GM12864 (cell line): ENCODE results near the gene SPZ1.

Experiments used
- DNase-seq: peaks from one replicate; pipeline ENCODE4 v3.0.0-alpha.2; 2011; ENCODE audit warnings: low read depth
- H3K4me3 ChIP-seq: 2 replicates; pipeline ENCODE4 v1.5.1; 2011; ENCODE audit warnings: mild to moderate bottlenecking, low read depth, low read length, control low read depth
- TF ChIP-seq, protein P1 (sequence below): IDR thresholded peaks from 2 replicates; pipeline ENCODE4 v1.5.1; 2011; ENCODE audit warnings: low read depth, mild to moderate bottlenecking, moderate library complexity, low read length, control low read depth, inconsistent platforms; ENCODE audit errors: missing control alignments

SPZ1 gene

DNA sequence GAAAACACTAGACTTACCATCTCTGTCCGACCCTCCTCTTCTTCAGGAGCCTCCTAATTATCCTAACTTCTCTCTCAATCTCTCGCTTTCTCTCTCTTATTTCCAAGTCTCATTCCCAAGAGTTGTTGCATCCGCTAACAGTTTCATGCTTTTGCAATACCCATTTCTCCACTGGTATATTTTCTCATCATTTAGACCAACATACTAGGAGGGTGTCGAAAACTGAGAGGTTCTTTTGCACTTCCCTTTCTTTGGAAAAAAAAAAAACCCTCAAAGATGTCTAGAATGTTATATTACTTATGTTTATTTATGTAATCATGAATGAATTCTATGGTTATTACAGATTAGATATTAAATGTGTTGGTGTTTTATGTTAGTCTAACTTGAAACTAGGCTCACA is 35.9 kb downstream of the SPZ1 start:
- DNase-seq = no peak
- TF ChIP-seq, protein P1, sequence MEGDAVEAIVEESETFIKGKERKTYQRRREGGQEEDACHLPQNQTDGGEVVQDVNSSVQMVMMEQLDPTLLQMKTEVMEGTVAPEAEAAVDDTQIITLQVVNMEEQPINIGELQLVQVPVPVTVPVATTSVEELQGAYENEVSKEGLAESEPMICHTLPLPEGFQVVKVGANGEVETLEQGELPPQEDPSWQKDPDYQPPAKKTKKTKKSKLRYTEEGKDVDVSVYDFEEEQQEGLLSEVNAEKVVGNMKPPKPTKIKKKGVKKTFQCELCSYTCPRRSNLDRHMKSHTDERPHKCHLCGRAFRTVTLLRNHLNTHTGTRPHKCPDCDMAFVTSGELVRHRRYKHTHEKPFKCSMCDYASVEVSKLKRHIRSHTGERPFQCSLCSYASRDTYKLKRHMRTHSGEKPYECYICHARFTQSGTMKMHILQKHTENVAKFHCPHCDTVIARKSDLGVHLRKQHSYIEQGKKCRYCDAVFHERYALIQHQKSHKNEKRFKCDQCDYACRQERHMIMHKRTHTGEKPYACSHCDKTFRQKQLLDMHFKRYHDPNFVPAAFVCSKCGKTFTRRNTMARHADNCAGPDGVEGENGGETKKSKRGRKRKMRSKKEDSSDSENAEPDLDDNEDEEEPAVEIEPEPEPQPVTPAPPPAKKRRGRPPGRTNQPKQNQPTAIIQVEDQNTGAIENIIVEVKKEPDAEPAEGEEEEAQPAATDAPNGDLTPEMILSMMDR = no peak
- no peak overlapping the region for H3K4me3 ChIP-seq

DNA sequence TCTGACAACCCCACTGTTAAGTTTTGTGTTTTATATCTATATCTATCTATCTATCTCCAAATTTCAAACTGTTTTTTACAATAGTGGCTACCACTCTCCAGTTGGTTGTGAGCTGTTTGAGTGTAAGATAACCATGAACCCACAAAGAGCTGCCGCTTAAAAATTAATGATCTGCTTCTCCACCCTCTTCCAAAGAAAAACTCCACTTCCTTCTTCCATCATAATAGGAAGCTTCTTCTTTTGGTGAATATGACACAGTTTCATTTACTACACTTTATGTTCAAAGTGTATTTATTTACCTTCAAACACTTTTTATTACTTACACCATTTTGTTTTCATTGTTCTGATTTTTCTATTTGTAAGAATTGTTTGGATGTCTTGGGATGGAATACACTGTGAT is 37.9 kb downstream of the SPZ1 start:
- TF ChIP-seq, protein P1 = no peak
- DNase-seq = no peak
- no peak overlapping the region for H3K4me3 ChIP-seq

DNA sequence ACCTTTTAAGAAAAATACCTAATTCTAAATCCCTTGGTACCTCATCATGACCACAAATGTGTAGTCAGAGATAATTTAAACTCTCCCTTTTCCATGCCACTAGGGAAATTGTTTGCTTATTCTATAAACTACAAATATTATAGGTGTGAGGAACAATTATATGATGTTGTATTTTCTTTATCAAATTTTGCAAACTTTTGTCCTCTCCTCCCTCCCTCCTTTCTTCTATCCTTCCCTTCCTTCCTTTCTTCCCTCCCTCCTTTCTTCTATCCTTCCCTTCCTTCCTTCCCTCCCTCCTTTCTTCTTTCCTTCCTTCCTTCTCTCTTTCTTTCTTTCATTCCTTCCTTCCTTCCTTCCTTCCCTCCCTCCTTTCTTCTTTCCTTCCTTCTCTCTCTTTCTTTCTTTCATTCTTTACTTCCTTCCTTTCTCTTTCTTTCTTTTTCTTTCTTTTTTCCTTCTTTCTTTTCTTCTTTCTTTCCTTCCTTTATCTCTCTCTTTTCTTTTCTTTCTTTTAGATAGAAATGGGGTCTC is 41.2 kb downstream of the SPZ1 start:
- H3K4me3 ChIP-seq = no peak overlapping the region
- TF ChIP-seq, protein P1 = no peak
- no peak for DNase-seq

DNA sequence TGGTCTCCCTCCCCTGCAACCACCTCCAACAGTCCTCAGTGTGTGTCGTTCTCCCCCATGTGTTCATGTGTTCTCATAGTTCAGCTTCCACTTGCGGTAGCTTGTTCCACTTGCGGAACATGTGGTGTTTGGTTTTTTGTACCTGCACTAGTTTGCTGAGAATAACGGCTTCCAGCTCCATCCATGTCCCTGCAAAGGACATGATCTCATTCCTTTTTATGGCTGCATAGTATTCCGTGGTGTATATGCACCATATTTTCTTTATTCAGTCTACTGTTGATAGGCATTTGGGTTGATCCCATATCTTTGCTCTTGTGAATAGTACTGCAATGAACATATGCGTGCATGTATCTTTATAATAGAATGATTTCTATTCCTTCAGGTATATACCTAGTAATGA is 45.1 kb downstream of the SPZ1 start:
- DNase-seq = no peak
- TF ChIP-seq, protein P1 = no peak
- no peak overlapping the region for H3K4me3 ChIP-seq

DNA sequence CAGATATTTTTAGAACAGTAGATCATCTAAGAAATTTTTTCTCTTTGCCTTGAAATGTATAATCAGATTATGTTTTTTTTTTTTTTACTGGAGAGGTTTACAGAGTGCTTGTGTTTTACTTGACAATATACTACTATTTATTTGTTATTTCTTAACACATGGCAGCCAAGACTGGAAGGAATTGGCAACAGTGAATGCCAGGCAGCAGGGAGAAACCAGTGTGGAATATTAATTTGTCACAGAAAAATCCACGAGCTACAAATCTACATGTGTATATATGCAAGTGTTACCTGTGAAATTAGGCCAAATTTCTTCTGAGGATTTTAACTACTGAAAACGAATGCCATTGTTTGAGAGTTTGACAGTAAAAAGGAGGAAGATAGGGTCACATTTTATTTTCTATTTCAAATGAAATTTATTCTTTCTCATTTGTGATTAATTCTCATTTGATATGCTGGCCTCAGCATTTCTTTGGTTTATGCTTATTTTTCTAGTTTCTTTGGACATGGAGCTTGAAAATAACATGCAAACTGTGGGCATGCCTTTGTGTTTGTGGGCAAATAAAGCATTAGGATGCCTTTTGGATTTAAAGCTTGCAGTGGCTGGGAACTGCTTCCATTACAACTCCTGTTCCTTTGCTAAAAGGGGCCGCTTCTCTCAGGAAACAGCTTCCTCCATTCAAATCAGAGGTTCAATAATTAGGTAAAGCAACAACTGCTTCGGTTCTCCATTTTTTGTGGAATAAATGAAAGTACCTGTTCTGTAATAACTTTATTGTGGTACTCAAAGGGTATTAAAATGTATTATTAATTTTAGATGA is 49.1 kb downstream of the SPZ1 start:
- DNase-seq = no peak
- H3K4me3 ChIP-seq = no peak overlapping the region

DNA sequence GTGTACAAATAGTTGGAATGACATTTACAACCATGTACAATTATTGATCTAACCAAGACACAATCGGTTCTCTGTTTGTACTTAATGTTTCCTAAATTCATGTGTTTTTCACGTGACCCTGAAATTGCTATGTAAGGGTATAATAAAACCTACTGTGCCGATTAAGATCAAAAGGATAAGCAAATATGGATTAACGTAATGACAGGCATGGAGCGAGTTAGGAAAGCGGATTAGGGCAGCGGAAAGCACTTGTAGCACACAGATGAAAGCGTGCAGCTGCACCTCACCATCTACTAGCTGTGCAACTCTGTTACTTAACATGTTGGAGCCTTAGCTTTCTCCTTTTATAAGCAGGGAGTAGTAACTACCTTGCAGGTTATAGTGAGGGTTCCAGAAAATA is 49.7 kb downstream of the SPZ1 start:
- TF ChIP-seq, protein P1 = no peak
- no peak for DNase-seq
- no peak overlapping the region for H3K4me3 ChIP-seq

More for the DNA sequence above, 49.1 kb downstream of the SPZ1 start:
- TF ChIP-seq, protein P1 = no peak

DNA sequence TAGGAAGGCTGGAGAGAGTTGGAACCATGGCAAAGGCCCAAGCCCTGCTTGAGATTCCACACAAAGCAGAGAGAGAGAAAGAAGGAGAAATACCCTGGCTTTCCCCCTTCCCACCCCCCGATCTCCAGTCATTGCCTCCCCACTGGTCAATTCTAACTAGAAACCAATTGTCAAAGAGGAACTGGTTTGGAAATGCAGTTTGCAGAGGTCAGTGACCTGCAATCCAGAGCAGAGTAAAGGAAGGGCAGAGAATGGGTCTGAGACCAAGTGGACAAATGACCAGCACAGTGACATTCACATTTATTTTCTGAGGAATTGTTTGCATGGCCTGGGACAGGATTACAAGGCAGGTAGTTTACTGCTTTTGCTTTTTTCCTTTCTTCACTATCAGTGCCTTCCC is 50.6 kb downstream of the SPZ1 start:
- no peak overlapping the region for H3K4me3 ChIP-seq
- TF ChIP-seq, protein P1 = no peak
- no peak for DNase-seq
